ENCODE measurements around the gene CAMTA1.

CAMTA1 gene

DNA sequence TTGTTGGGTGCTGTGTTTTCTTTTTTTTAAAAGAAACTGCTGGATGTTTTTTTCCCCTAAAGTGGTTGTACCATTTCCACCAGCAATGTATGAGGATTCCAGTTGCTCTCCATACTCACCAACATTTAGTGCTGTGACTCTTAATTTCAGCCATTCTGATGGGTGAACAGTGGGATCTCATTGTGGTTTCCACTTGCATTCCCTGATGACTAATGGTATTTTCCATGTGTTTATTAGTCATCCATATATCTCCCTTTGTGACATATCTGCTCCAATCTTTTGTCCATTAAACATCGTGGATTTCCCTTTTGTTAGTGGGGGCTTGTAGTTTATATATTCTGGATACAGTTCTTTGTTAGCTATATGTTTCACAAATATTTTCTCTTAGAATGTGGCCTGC is 206.0 kb downstream of the CAMTA1 start (continued):
- TF ChIP-seq ZBTB48 (tag by site-specific recombination; IDR thresholded peaks at IDR 0.05) (no peak), ZNF23 (tag by site-specific recombination; IDR thresholded peaks at IDR 0.05; ENCODE audit: borderline replicate concordance) (no peak), ZEB2 (tag by site-specific recombination; IDR thresholded peaks at IDR 0.05) (0 out of 2 replicates have a peak, but pooled peaks have one; percentile 42), SP7 (tag by site-specific recombination; IDR thresholded peaks at IDR 0.05) (peak; percentile 34; the same call in 1 of the 2 replicates), PRDM1 (tag by site-specific recombination; IDR thresholded peaks at IDR 0.05) (peak; percentile 41; the same call in 1 of the 2 replicates), ZNF37A (tag by site-specific recombination; IDR thresholded peaks at IDR 0.05) (no peak), ZFP37 (tag by site-specific recombination; IDR thresholded peaks at IDR 0.05) (no peak), EGR2 (tag by site-specific recombination; IDR thresholded peaks at IDR 0.05; ENCODE audit: low read depth) (no peak), ZNF175 (tag by site-specific recombination; IDR thresholded peaks at IDR 0.05) (no peak), ZNF391 (tag by site-specific recombination; IDR thresholded peaks at IDR 0.05; ENCODE audit: borderline replicate concordance, low read depth) (no peak), ZNF791 (tag by site-specific recombination; IDR thresholded peaks at IDR 0.05) (no peak), KLF1 (tag by site-specific recombination; IDR thresholded peaks at IDR 0.05) (no peak), GLI2 (tag by site-specific recombination; IDR thresholded peaks at IDR 0.05; ENCODE audit: borderline replicate concordance, low read depth) (no peak), YY1 (tag by site-specific recombination; IDR thresholded peaks at IDR 0.05) (no peak), ZNF624 (tag by site-specific recombination; IDR thresholded peaks at IDR 0.05) (no peak), ZNF623 (tag by site-specific recombination; IDR thresholded peaks at IDR 0.05) (no peak), MEIS1 (CRISPR knock-in tag; IDR thresholded peaks at IDR 0.05; ENCODE audit: borderline replicate concordance) (no peak), MZF1 (tag by site-specific recombination; IDR thresholded peaks at IDR 0.05; ENCODE audit: borderline replicate concordance) (no peak)
- TF ChIP-seq, protein P1, sequence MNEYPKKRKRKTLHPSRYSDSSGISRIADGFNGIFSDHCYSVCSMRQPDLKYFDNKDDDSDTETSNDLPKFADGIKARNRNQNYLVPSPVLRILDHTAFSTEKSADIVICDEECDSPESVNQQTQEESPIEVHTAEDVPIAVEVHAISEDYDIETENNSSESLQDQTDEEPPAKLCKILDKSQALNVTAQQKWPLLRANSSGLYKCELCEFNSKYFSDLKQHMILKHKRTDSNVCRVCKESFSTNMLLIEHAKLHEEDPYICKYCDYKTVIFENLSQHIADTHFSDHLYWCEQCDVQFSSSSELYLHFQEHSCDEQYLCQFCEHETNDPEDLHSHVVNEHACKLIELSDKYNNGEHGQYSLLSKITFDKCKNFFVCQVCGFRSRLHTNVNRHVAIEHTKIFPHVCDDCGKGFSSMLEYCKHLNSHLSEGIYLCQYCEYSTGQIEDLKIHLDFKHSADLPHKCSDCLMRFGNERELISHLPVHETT (tag by site-specific recombination; IDR thresholded peaks at IDR 0.05), result no peak

DNA sequence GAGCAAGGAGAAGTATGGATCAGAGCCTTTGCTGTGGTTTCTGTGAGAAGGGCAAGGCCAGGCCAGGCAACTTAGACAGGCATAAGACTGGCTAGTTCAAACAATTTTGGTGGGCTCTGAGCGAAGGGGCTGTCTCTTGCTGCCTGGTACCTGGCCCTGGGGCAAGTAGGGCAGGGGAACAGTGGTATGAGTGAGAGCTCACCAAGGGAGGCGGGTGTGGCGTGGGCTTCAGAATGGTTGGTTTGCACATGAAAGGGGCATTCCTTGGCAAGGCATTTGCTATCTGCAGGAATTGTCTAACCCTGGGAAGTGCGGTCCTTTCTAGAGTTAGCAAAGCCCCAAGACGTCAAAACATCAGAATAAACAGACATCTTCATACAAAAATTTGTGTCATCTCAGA is 210.5 kb downstream of the CAMTA1 start:
- no peak overlapping the region for H3K4me3 ChIP-seq (ENCODE audit: low read depth, low read length)
- no peak overlapping the region for H3K27ac ChIP-seq (ENCODE audit: extremely low read depth, low read depth, low read length)
- no peaks in the 10 kb centered on the region for H3K36me3 ChIP-seq (ENCODE audit: control insufficient read depth in 2 of 2, insufficient read depth in 1 of 2, low read length in 2 of 2)
- ChIA-PET POLR2A (no interaction called here), CTCF (no interaction called here)
- no peaks in the 10 kb centered on the region for H3K9me3 ChIP-seq (ENCODE audit: control insufficient read depth, insufficient read depth, low read depth, low read length)
- TF ChIP-seq, protein P2, sequence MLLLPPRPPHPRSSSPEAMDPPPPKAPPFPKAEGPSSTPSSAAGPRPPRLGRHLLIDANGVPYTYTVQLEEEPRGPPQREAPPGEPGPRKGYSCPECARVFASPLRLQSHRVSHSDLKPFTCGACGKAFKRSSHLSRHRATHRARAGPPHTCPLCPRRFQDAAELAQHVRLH (tag by site-specific recombination; IDR thresholded peaks at IDR 0.05), result no peak
- TF ChIP-seq SP2 (tag by site-specific recombination; IDR thresholded peaks at IDR 0.05) (no peak), ZNF292 (tag by site-specific recombination; IDR thresholded peaks at IDR 0.05; ENCODE audit: borderline replicate concordance, low read depth) (no peak), ZNF155 (tag by site-specific recombination; IDR thresholded peaks at IDR 0.05) (no peak), YY1 (tag by site-specific recombination; IDR thresholded peaks at IDR 0.05) (no peak)
- no peaks in the 10 kb centered on the region for H3K4me1 ChIP-seq (ENCODE audit: control insufficient read depth, insufficient read depth, low read length)

DNA sequence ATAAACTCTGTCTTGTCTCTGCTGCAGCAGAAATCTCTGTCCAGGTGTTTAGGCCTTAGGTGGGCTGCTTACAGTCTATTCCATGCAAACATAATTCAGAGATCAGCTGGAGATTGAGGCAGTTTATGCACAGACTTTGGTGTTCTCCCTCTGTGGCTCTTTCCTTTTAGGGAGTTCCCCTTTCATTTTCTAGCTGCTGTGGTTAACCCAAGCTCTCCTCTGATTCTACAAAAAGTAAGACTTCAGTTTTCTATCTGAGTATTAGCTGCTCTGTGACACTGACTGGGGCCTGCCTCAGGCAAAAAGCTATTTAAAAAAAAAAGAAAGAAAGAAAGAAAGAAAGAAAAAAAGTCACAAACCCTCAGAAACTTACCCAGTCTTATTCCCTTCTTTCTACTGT is 211.1 kb downstream of the CAMTA1 start:
- ChIA-PET CTCF (no interaction called here), POLR2A (no interaction called here)
- Histone ChIP-seq H3K9me3 (ENCODE audit: control insufficient read depth, insufficient read depth, low read depth, low read length) (no peaks in the 10 kb centered on the region), H3K36me3 (ENCODE audit: control insufficient read depth in 2 of 2, insufficient read depth in 1 of 2, low read length in 2 of 2) (no peaks in the 10 kb centered on the region), H3K4me3 (ENCODE audit: low read depth, low read length) (no peak overlapping the region), H3K27ac (ENCODE audit: extremely low read depth, low read depth, low read length) (no peak overlapping the region), H3K4me1 (ENCODE audit: control insufficient read depth, insufficient read depth, low read length) (no peaks in the 10 kb centered on the region)
- TF ChIP-seq, protein P3, sequence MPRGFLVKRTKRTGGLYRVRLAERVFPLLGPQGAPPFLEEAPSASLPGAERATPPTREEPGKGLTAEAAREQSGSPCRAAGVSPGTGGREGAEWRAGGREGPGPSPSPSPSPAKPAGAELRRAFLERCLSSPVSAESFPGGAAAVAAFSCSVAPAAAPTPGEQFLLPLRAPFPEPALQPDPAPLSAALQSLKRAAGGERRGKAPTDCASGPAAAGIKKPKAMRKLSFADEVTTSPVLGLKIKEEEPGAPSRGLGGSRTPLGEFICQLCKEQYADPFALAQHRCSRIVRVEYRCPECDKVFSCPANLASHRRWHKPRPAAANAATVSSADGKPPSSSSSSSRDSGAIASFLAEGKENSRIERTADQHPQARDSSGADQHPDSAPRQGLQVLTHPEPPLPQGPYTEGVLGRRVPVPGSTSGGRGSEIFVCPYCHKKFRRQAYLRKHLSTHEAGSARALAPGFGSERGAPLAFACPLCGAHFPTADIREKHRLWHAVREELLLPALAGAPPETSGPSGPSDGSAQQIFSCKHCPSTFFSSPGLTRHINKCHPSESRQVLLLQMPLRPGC (tag by site-specific recombination; IDR thresholded peaks at IDR 0.05), result no peak
- TF ChIP-seq ZNF830 (tag by site-specific recombination; IDR thresholded peaks at IDR 0.05; ENCODE audit: low read depth) (no peak), OVOL3 (tag by site-specific recombination; IDR thresholded peaks at IDR 0.05) (no peak), RBAK (tag by site-specific recombination; IDR thresholded peaks at IDR 0.05) (no peak), ZNF585B (tag by site-specific recombination; IDR thresholded peaks at IDR 0.05) (no peak), ZNF664 (tag by site-specific recombination; IDR thresholded peaks at IDR 0.05) (no peak), WT1 (tag by site-specific recombination; IDR thresholded peaks at IDR 0.05) (no peak), SETDB1 (IDR thresholded peaks at IDR 0.05; ENCODE audit: insufficient read length, low read length) (no peak), ZFP41 (tag by site-specific recombination; IDR thresholded peaks at IDR 0.05; ENCODE audit: borderline replicate concordance) (no peak)
- TF ChIP-seq, protein P4, sequence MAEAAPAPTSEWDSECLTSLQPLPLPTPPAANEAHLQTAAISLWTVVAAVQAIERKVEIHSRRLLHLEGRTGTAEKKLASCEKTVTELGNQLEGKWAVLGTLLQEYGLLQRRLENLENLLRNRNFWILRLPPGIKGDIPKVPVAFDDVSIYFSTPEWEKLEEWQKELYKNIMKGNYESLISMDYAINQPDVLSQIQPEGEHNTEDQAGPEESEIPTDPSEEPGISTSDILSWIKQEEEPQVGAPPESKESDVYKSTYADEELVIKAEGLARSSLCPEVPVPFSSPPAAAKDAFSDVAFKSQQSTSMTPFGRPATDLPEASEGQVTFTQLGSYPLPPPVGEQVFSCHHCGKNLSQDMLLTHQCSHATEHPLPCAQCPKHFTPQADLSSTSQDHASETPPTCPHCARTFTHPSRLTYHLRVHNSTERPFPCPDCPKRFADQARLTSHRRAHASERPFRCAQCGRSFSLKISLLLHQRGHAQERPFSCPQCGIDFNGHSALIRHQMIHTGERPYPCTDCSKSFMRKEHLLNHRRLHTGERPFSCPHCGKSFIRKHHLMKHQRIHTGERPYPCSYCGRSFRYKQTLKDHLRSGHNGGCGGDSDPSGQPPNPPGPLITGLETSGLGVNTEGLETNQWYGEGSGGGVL (tag by site-specific recombination; IDR thresholded peaks at IDR 0.05), result no peak

Measured in HEK293 (cell line).